Measurements from ENCODE around the gene GTPBP1.

DNA sequence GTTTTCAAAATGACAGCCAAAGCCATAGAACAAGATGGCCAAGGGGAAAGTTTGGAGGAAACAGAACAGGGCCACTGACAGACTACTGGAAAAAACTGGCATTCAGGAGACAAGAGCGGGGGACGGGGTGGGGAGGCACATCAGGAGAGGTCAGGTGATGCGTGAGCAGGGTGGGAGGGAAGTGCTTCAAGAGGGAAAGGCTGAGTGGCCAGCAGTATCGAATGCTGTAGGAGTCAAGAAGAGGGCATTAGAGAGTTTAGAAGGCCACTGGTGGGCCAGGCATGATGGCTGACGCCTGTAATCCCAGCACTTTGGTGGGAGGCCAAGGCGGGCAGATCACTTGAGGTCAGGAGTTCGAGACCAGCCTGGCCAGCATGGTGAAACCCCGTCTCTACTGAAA lies 8.2 kb downstream of the GTPBP1 start:
- TF ChIP-seq, protein P1, sequence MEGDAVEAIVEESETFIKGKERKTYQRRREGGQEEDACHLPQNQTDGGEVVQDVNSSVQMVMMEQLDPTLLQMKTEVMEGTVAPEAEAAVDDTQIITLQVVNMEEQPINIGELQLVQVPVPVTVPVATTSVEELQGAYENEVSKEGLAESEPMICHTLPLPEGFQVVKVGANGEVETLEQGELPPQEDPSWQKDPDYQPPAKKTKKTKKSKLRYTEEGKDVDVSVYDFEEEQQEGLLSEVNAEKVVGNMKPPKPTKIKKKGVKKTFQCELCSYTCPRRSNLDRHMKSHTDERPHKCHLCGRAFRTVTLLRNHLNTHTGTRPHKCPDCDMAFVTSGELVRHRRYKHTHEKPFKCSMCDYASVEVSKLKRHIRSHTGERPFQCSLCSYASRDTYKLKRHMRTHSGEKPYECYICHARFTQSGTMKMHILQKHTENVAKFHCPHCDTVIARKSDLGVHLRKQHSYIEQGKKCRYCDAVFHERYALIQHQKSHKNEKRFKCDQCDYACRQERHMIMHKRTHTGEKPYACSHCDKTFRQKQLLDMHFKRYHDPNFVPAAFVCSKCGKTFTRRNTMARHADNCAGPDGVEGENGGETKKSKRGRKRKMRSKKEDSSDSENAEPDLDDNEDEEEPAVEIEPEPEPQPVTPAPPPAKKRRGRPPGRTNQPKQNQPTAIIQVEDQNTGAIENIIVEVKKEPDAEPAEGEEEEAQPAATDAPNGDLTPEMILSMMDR (IDR thresholded peaks at IDR 0.05; ENCODE audit: low read depth, low read length, poor library complexity, severe bottlenecking) = no peak
- no peak for TF ChIP-seq EZH2phosphoT487 (IDR thresholded peaks at IDR 0.05; ENCODE audit: borderline replicate concordance, low read length)
